Stimulated activated CD4-positive, alpha-beta T cell treated with anti-CD3 and anti-CD28 coated beads, TNF-alpha, amount 100 ng/mL, for 4 hours (primary cell): ENCODE measurements around the gene TNFRSF13B.
"Not testable (repeated sequence)": the region's sequence is repeated elsewhere in the genome, so short reads cannot be mapped to it uniquely, and the experiment has no call there.

Source experiments
- DNase-seq, 3 experiments: peaks; one replicate each; pipeline ENCODE4 v3.0.0-alpha.2; 2020; ENCODE audit warnings: low read depth in 3 of 3

TNFRSF13B gene

GRCh38 chr17:16911141-16911937, 60.6 kb downstream of the TNFRSF13B start:
- no peak for DNase-seq

DNA sequence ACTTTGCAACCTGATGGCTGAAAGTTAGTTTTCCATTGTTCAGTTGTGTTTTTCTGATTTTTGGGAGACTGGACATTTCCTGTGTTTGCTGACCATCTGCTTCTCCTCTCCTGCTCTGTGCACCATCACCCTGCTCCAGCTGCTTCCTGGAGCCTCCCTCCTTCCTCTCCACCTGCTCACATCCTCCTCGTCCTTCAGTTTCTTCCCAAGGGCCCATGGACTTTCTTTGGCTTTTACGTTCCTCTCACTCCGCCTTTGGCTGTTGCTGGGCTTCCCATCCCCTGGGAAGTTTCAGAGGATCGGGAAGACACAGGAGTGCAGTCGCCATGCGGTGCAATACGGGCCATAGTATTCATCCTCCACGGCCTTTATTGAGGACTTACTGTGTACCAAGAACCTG, 61.6 kb downstream of the TNFRSF13B start:
- DNase-seq: no peak

- DNase-seq: no peak
Measured at GRCh38 chr17:16909472-16910246, 62.3 kb downstream of the TNFRSF13B start.

- DNase-seq: no peak
Measured at GRCh38 chr17:16908273-16908672, 63.6 kb downstream of the TNFRSF13B start.

- DNase-seq: no peak
Measured at GRCh38 chr17:16906680-16907079, 65.2 kb downstream of the TNFRSF13B start.

- no peak for DNase-seq
Measured at GRCh38 chr17:16905593-16906191, 66.2 kb downstream of the TNFRSF13B start.

GRCh38 chr17:16903070-16903469, 68.8 kb downstream of the TNFRSF13B start:
- not testable (repeated sequence) for DNase-seq

DNA sequence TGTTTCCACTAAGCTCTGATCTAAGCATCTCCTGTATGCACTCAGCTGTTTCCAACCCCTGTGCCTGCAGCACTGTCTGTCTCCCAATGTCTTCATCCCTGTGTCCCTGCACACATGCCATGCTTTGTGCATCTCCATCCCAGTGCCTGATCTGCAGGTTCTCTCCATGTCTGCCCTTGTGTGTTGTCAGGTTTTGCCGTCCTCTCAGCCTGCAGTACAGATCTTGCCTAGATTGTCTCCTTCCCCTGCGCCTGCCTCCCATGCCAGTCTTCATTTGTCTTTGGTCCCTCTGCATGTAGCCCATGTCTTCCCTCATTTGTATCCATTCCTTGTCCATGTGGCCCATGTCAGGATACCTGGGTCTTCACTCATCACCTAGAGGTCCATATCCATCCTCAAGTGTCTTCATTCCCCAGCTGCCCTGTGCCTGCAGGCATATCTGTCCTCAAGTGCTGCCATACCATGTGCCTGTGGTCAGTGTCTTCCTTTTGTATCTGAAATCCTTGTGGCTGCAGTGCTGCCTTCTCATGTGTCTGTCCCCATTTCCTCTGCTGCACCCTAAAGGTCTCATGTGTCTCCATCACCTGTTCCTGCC, 71.5 kb downstream of the TNFRSF13B start:
- DNase-seq: no peak

GRCh38 chr17:16897211-16897896, 74.6 kb downstream of the TNFRSF13B start:
- not testable (repeated sequence) for DNase-seq

GRCh38 chr17:16896235-16896634, 75.7 kb downstream of the TNFRSF13B start:
- DNase-seq: not testable (repeated sequence)

GRCh38 chr17:16893527-16893926, 78.4 kb downstream of the TNFRSF13B start:
- not testable (repeated sequence) for DNase-seq

- DNase-seq: not testable (repeated sequence)
Measured at GRCh38 chr17:16892876-16893454, 79.0 kb downstream of the TNFRSF13B start.

DNA sequence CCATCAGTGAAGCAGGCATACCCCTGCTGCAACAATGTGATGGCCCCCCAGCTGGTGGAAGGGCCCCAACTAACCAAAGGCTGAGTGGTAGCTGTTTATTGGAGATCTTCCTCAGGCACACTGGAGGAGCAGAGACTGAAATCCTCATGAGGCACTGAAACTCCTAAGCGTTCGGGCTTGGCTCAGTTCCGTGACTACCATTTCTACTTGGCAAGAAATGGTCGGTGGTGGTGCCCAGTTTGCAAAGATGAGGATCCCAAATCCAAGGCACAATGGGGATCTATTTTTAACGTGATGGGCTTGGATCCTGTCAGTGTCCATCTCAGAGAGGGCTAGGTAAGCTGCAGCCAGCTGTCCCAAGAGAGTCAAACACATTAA, 82.8 kb downstream of the TNFRSF13B start:
- no peak for DNase-seq
